GM12872 (cell line): ENCODE results near the gene CHDH.
A peak's percentile ranks its signal among the peaks of the same experiment; 100 is the strongest.

Experiments used
- CTCF ChIP-seq: IDR thresholded peaks from 3 replicates; pipeline ENCODE4 v1.5.1; 2011; ENCODE audit warnings: low read depth, mild to moderate bottlenecking, low read length, moderate library complexity; ENCODE audit not compliant: insufficient read depth

The CHDH gene

GRCh38 chr3:53813229-53813628 is 33.0 kb downstream of the CHDH start:
- TF ChIP-seq CTCF: no peak

- peak; percentile 44; the same call in 2 of the 3 replicates for TF ChIP-seq CTCF
Measured at GRCh38 chr3:53812434-53812833, 33.8 kb downstream of the CHDH start.

- no peak for TF ChIP-seq CTCF
Measured at GRCh38 chr3:53811143-53811927, 34.9 kb downstream of the CHDH start.

GRCh38 chr3:53809764-53810400 is 36.3 kb downstream of the CHDH start:
- TF ChIP-seq CTCF: no peak

- TF ChIP-seq CTCF: no peak
Measured at GRCh38 chr3:53809267-53809666, 37.0 kb downstream of the CHDH start.

GRCh38 chr3:53808496-53808895 is 37.7 kb downstream of the CHDH start:
- TF ChIP-seq CTCF: no peak

- TF ChIP-seq CTCF: no peak
Measured at GRCh38 chr3:53807117-53807810, 39.0 kb downstream of the CHDH start.
